Heart right ventricle (tissue), 16 donors: ENCODE data around the gene ATG13. TPM values are rescaled to one million over a fixed set of nuclear protein-coding genes. Genes with fewer than 3 reads are reported as not detected.
"Not testable (repeated sequence)": the region's sequence is repeated elsewhere in the genome, so short reads cannot be mapped to it uniquely, and the experiment has no call there.

Source experiments
- ATAC-seq, 8 donors: fragments of 200-7000 bp; cut with Tn5 transposase; one replicate each; pipeline ENCODE4 v1.9.1; 2020; ENCODE audit warnings: mild to moderate bottlenecking in 8 of 8, moderate library complexity in 8 of 8, moderate number of reproducible peaks in 1 of 8
- DNase-seq, 2 donors: peaks; one replicate each; pipeline ENCODE4 v3.0.0-alpha.2; 2020
- H3K27ac ChIP-seq, 10 donors: fragments of 200-600 bp; sonication (generic) in 2 of 10; one replicate each; pipeline versions ENCODE4 v1.5.0 to v1.8.0; 2020 to 2022; ENCODE audit warnings: mild to moderate bottlenecking in 3 of 10
- H3K27me3 ChIP-seq, 7 donors: fragments of 200-600 bp; one replicate each; pipeline ENCODE4 v1.8.0; 2021 to 2022; ENCODE audit warnings: mild to moderate bottlenecking in 2 of 7
- H3K36me3 ChIP-seq, 9 donors: fragments of 200-600 bp; sonication (generic) in 1 of 9; one replicate each; pipeline versions ENCODE4 v1.5.0 to v1.8.0; 2020 to 2022; ENCODE audit warnings: mild to moderate bottlenecking in 2 of 9
- H3K4me1 ChIP-seq, 9 donors: fragments of 200-600 bp; sonication (generic) in 1 of 9; one replicate each; pipeline versions ENCODE4 v1.5.0 to v1.8.0; 2020 to 2022; ENCODE audit warnings: mild to moderate bottlenecking in 4 of 9
- H3K4me3 ChIP-seq, 10 donors: fragments of 200-600 bp; sonication (generic) in 2 of 10; one replicate each; pipeline versions ENCODE4 v1.5.0 to v1.8.0; 2020 to 2022; ENCODE audit warnings: mild to moderate bottlenecking in 7 of 10, moderate library complexity in 2 of 10
- H3K9me3 ChIP-seq, 11 donors: fragments of 200-600 bp in 10 of 11; sonication (generic) in 2 of 11; one replicate each; pipeline versions ENCODE4 v1.5.0 to v1.8.0; 2013 to 2022; ENCODE audit warnings: mild to moderate bottlenecking in 2 of 11, control low read depth in 1 of 11, moderate library complexity in 1 of 11
- WGBS, 2 donors: extraction: QIAGEN DNeasy Blood & Tissue Kit; methylation state at CpG; one replicate each; pipeline ENCODE4 v1.1.7; 2013; ENCODE audit warnings: inconsistent platforms in 1 of 2; 5-methylcytosine and 5-hydroxymethylcytosine counted together
- intact Hi-C, 10 donors: fragments of 100-400 bp; cut with DNase I; formaldehyde crosslinking; loops; one replicate each; pipeline versions ENCODE4 v1.11.1 to v1.14.2; 2022
- polyA plus RNA-seq, 2 donors: library from polyadenylated mRNA; stranded (reverse); fragments of 200-250 nt; gene quantifications; one replicate each; pipeline ENCODE4 v1.2.3, GENCODE V29; 2013
- total RNA-seq, 10 donors: library from RNA; stranded (reverse); fragmentation: NEBNext Ultra II Directional in 3 of 10; extraction: Animal tissue kit (Norgen Biotek cat#: 25700) in 3 of 10; gene quantifications; one replicate each; pipeline versions ENCODE4 v1.2.1 to v1.2.4, GENCODE V29; 2021 to 2023
- TF ChIP-seq, protein P1 (sequence below), 9 donors: fragments of 200-600 bp; sonication (generic) in 2 of 9; IDR thresholded peaks; one replicate each; pipeline versions ENCODE4 v1.5.0 to v1.8.0; 2021 to 2022; ENCODE audit warnings: antibody characterized with exemption in 9 of 9, mild to moderate bottlenecking in 5 of 9, moderate library complexity in 1 of 9
- donor health status: Arrhythmogenic right ventricular cardiomyopathy.
- donor health status: ischemic (EF 13 %, LVEDD 7.1; RV severe dilation, severe dysfunction).
- donor health status: healthy with polysubstance abuse.
- donor health status: DM: no; HTN: yes; CAD: no.
- donor health status: DM: no; HTN: no; CAD: no.
- donor health status: ischemic (EF 25% LVEDD 6.9; RV normal size, moderate dysfunction).
- donor health status: ischemic (EF 25% LVEDD 5.7; RV mildly dilated, moderate dysfunction).
- donor health status: healthy.
- donor health status: DM: yes; HTN: yes; CAD: no.
- donor health status: Ischemic cardiomyopathy.
- donor health status: ischemic (EF 35%, LVEDD 5.7; RV mildly dilated, moderate dysfunction).
- donor health status: nonischemic (EF 11% LVEDD 7.7; RV severe dilation, severe dysfunction).
- donor health status: DM: yes; HTN: yes; CAD: no.
- donor health status: PGD.
- donor health status: ischemic (EF 29% LVEDD 5.4; RV normal size, mild dysfunction).
- donor health status: nonischemic (EF 23%, LVEDD 6.1; RV moderate dilation, normal function).

ATG13 gene
- total and polyA plus RNA-seq, 12 donors = 25.8 to 50.6 (median 40.8) TPM

DNA sequence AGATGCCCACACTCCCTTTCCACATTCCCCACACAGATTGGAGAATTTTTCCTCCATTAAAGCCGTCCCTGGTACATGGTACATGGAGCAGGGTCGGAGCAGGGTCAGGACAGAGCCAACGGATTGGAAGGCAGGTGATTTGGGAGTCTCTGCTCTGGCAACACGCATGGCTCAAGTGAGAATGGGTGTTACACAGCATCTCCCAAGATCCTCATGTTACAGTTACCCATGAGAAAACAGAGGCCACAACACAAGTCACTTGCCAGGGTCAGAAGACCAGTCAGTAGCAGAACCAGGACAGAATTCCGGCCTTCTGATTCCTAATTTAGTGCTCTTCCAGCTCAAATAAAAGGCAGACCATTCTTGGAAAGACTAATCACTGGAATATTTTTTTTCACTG is 94.0 kb downstream of the ATG13 start:
- Histone ChIP-seq H3K36me3 (peaks cover 0 to 24% (median 5%) of the 10 kb centered on the region in 9 donors), H3K27ac (peak overlapping the region; percentile 71 to 95 (median 90)), H3K27me3 (no peaks in the 10 kb centered on the region), H3K9me3 (no peaks in the 10 kb centered on the region), H3K4me1 (peaks cover 6 to 37% (median 18%) of the 10 kb centered on the region in 9 donors), H3K4me3 (no peak overlapping the region)
- 32 to 45% methylated on average over 5 of the region's 5 CpGs for WGBS, 2 donors
- TF ChIP-seq, protein P1, sequence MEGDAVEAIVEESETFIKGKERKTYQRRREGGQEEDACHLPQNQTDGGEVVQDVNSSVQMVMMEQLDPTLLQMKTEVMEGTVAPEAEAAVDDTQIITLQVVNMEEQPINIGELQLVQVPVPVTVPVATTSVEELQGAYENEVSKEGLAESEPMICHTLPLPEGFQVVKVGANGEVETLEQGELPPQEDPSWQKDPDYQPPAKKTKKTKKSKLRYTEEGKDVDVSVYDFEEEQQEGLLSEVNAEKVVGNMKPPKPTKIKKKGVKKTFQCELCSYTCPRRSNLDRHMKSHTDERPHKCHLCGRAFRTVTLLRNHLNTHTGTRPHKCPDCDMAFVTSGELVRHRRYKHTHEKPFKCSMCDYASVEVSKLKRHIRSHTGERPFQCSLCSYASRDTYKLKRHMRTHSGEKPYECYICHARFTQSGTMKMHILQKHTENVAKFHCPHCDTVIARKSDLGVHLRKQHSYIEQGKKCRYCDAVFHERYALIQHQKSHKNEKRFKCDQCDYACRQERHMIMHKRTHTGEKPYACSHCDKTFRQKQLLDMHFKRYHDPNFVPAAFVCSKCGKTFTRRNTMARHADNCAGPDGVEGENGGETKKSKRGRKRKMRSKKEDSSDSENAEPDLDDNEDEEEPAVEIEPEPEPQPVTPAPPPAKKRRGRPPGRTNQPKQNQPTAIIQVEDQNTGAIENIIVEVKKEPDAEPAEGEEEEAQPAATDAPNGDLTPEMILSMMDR (IDR thresholded peaks at IDR 0.05) = no peak
- peak in 7 of 8 donors; percentile 18 to 63 (median 44) for ATAC-seq
- intact Hi-C loops = no loop called here
- DNase-seq = no peak

GRCh38 chr11:46712874-46713576 is 95.7 kb downstream of the ATG13 start:
- TF ChIP-seq, protein P1 (IDR thresholded peaks at IDR 0.05) = no peak
- no peak overlapping the region for H3K4me3 ChIP-seq
- peaks cover 6 to 37% (median 18%) of the 10 kb centered on the region in 9 donors for H3K4me1 ChIP-seq
- no peak for DNase-seq
- 89 to 93% methylated on average over 7 of the region's 7 CpGs for WGBS, 2 donors
- peak overlapping the region in 6 of 10 donors; percentile 14 to 95 (median 92) for H3K27ac ChIP-seq
- H3K9me3 ChIP-seq = no peaks in the 10 kb centered on the region
- intact Hi-C loops = no loop called here
- ATAC-seq = no peak
- H3K36me3 ChIP-seq = peaks cover 0 to 9% (median 0%) of the 10 kb centered on the region in 9 donors
- H3K27me3 ChIP-seq = no peaks in the 10 kb centered on the region

- DNase-seq, H3K27me3 ChIP-seq, intact Hi-C loops, H3K4me3 ChIP-seq, ATAC-seq, H3K27ac ChIP-seq, H3K4me1 ChIP-seq, H3K9me3 ChIP-seq, H3K36me3 ChIP-seq: not testable (repeated sequence)
- 97 to 98% methylated on average over 2 of the region's 2 CpGs for WGBS, 2 donors
Measured at GRCh38 chr11:46717825-46718154, 100.4 kb downstream of the ATG13 start.

- TF ChIP-seq, protein P1 (IDR thresholded peaks at IDR 0.05) = no peak
- Histone ChIP-seq H3K4me1 (peaks cover 0 to 5% (median 0%) of the 10 kb centered on the region in 9 donors), H3K4me3 (no peak overlapping the region), H3K27me3 (no peaks in the 10 kb centered on the region), H3K36me3 (no peaks in the 10 kb centered on the region), H3K9me3 (no peaks in the 10 kb centered on the region), H3K27ac (no peak overlapping the region)
- no peak for DNase-seq
- ATAC-seq = peak in 4 of 8 donors; percentile 19 to 34 (median 22)
- intact Hi-C loops = no loop called here
- 85 to 86% methylated on average over 11 of the region's 11 CpGs for WGBS, 2 donors
Measured at GRCh38 chr11:46718155-46719019, 101.0 kb downstream of the ATG13 start.
